H9 (cell line): Measurements from ENCODE around the gene HTRA3. TPM values are rescaled to one million over a fixed set of nuclear protein-coding genes. Genes with fewer than 3 reads are reported as not detected.

Experiments used
- DNase-seq: peaks from one replicate; pipeline ENCODE4 v3.0.0-alpha.2; 2017
- H2AFZ ChIP-seq: one replicate; pipeline ENCODE4 v1.6.1; 2013; ENCODE audit warnings: mild to moderate bottlenecking, low read length, control low read depth, moderate library complexity
- H2AK5ac ChIP-seq: 2 replicates; pipeline ENCODE4 v1.6.1; 2013; ENCODE audit warnings: low read length, control low read depth, mixed read lengths; ENCODE audit not compliant: insufficient read length
- H2BK120ac ChIP-seq: one replicate; pipeline ENCODE4 v1.6.1; 2013; ENCODE audit warnings: low read depth, mild to moderate bottlenecking, low read length, control low read depth, inconsistent platforms; ENCODE audit not compliant: poor library complexity, severe bottlenecking
- H2BK12ac ChIP-seq: 2 replicates; pipeline ENCODE4 v1.6.1; 2013; ENCODE audit warnings: low read length, control low read depth, mixed read lengths, low read depth; ENCODE audit not compliant: insufficient read length
- H2BK15ac ChIP-seq: 2 replicates; pipeline ENCODE4 v1.6.1; 2013; ENCODE audit warnings: low read depth, low read length, control low read depth
- H2BK20ac ChIP-seq: one replicate; pipeline ENCODE4 v1.6.1; 2013; ENCODE audit warnings: low read depth, mild to moderate bottlenecking, low read length, control low read depth, inconsistent platforms; ENCODE audit not compliant: poor library complexity, severe bottlenecking
- H2BK5ac ChIP-seq: 2 replicates; pipeline ENCODE4 v1.6.1; 2013; ENCODE audit warnings: low read length, control low read depth, mixed read lengths; ENCODE audit not compliant: insufficient read length
- H3K14ac ChIP-seq: 2 replicates; pipeline ENCODE4 v1.6.1; 2013; ENCODE audit warnings: low read length, control low read depth; ENCODE audit not compliant: insufficient read depth
- H3K18ac ChIP-seq: 2 replicates; pipeline ENCODE4 v1.6.1; 2013; ENCODE audit warnings: low read depth, mild to moderate bottlenecking, mixed read lengths, low read length, control low read depth; ENCODE audit not compliant: insufficient read length
- H3K23ac ChIP-seq: 2 replicates; pipeline ENCODE4 v1.6.1; 2013; ENCODE audit warnings: low read length, control low read depth, mixed read lengths, low read depth; ENCODE audit not compliant: insufficient read length
- H3K23me2 ChIP-seq: 2 replicates; pipeline ENCODE4 v1.6.1; 2013; ENCODE audit warnings: low read depth, mild to moderate bottlenecking, mixed read lengths, low read length, control low read depth; ENCODE audit not compliant: insufficient read length, poor library complexity, severe bottlenecking
- H3K27ac ChIP-seq: 2 replicates; pipeline ENCODE4 v1.5.1; 2013; ENCODE audit warnings: low read length, control low read depth, mixed read lengths, low read depth; ENCODE audit not compliant: insufficient read length
- H3K27me3 ChIP-seq: 2 replicates; pipeline ENCODE4 v1.6.1; 2013; ENCODE audit warnings: low read length, control low read depth, inconsistent platforms; ENCODE audit not compliant: insufficient read depth
- H3K4ac ChIP-seq: 2 replicates; pipeline ENCODE4 v1.6.1; 2013; ENCODE audit warnings: low read depth, mild to moderate bottlenecking, control low read depth, inconsistent platforms, low read length, moderate library complexity
- H3K4me1 ChIP-seq: 2 replicates; pipeline ENCODE4 v1.6.1; 2013; ENCODE audit warnings: low read length, control low read depth, inconsistent platforms; ENCODE audit not compliant: insufficient read depth
- H3K4me2 ChIP-seq: 2 replicates; pipeline ENCODE4 v1.6.1; 2013; ENCODE audit warnings: low read length, control low read depth, mixed read lengths; ENCODE audit not compliant: insufficient read length, insufficient read depth
- H3K56ac ChIP-seq: 2 replicates; pipeline ENCODE4 v1.6.1; 2013; ENCODE audit warnings: low read depth, mild to moderate bottlenecking, mixed read lengths, low read length, control low read depth; ENCODE audit not compliant: insufficient read length
- H3K79me1 ChIP-seq: 2 replicates; pipeline ENCODE4 v1.6.1; 2013; ENCODE audit warnings: low read depth, mild to moderate bottlenecking, moderate library complexity, low read length, control low read depth, inconsistent platforms; ENCODE audit not compliant: insufficient read depth, poor library complexity, severe bottlenecking
- H3K79me2 ChIP-seq: 2 replicates; pipeline ENCODE4 v1.6.1; 2013; ENCODE audit warnings: low read length, control low read depth, inconsistent platforms; ENCODE audit not compliant: insufficient read depth
- H3K9ac ChIP-seq: 2 replicates; pipeline ENCODE4 v1.6.1; 2013; ENCODE audit warnings: low read length, control low read depth, mixed read lengths; ENCODE audit not compliant: insufficient read length; ENCODE audit errors: extremely low read depth
- H3K9me3 ChIP-seq: one replicate; pipeline ENCODE4 v1.6.1; 2013; ENCODE audit warnings: low read depth, low read length, inconsistent platforms; ENCODE audit not compliant: control insufficient read depth
- H3T11ph ChIP-seq: one replicate; pipeline ENCODE4 v1.6.1; 2013; ENCODE audit warnings: mild to moderate bottlenecking, low read length, control low read depth, inconsistent platforms
- H4K20me1 ChIP-seq: one replicate; pipeline ENCODE4 v1.6.1; 2013; ENCODE audit not compliant: control insufficient read depth, insufficient read length, insufficient read depth
- H4K5ac ChIP-seq: 2 replicates; pipeline ENCODE4 v1.6.1; 2013; ENCODE audit warnings: low read depth, mild to moderate bottlenecking, mixed read lengths, low read length, control low read depth; ENCODE audit not compliant: insufficient read length
- H4K8ac ChIP-seq: replicated peaks from 2 replicates; pipeline ENCODE4 v1.6.1; 2013; ENCODE audit warnings: low read length, control low read depth, mixed read lengths, low read depth; ENCODE audit not compliant: insufficient read length
- H4K91ac ChIP-seq: 2 replicates; pipeline ENCODE4 v1.6.1; 2013; ENCODE audit warnings: low read depth, mild to moderate bottlenecking, moderate library complexity, mixed read lengths, low read length, control low read depth; ENCODE audit not compliant: insufficient read length
- H3K27ac Mint-ChIP-seq, 3 experiments: 2 replicates in 2 of 3; 3 replicates in 1 of 3; pipeline ENCODE4 v1.8.0; 2020 to 2021; ENCODE audit warnings: mixed read lengths in 3 of 3, mild to moderate bottlenecking in 1 of 3, moderate library complexity in 1 of 3
- H3K27me3 Mint-ChIP-seq: 2 replicates; pipeline ENCODE4 v1.8.0; 2021; ENCODE audit warnings: low read depth, mild to moderate bottlenecking, moderate library complexity, mixed read lengths
- H3K36me3 Mint-ChIP-seq, 3 experiments: 2 replicates in 2 of 3; 3 replicates in 1 of 3; pipeline ENCODE4 v1.8.0; 2020 to 2021; ENCODE audit warnings: low read depth in 3 of 3, mixed read lengths in 3 of 3; ENCODE audit not compliant: insufficient read depth in 1 of 3
- H3K4me1 Mint-ChIP-seq, 2 experiments: 2 replicates each; pipeline ENCODE4 v1.8.0; 2020; ENCODE audit warnings: mixed read lengths in 2 of 2
- H3K4me3 Mint-ChIP-seq, 2 experiments: 2 replicates in 1 of 2; 3 replicates in 1 of 2; pipeline ENCODE4 v1.8.0; 2020 to 2021; ENCODE audit warnings: mild to moderate bottlenecking in 2 of 2, mixed read lengths in 2 of 2, moderate library complexity in 1 of 2
- H3K9me3 Mint-ChIP-seq, 2 experiments: 2 replicates in 1 of 2; 3 replicates in 1 of 2; pipeline ENCODE4 v1.8.0; 2020; ENCODE audit warnings: mild to moderate bottlenecking in 2 of 2, mixed read lengths in 2 of 2, moderate library complexity in 1 of 2
- CTCF ChIP-seq: fragments of 200-600 bp; sonication (generic); conservative IDR thresholded peaks from 3 replicates; pipeline ENCODE4 v1.8.0; 2021; ENCODE audit warnings: antibody characterized with exemption, mild to moderate bottlenecking
- WGBS: extraction: QIAGEN DNeasy Blood & Tissue Kit; methylation state at CpG from one replicate; pipeline ENCODE4 v1.1.7; 2013; ENCODE audit warnings: missing lambda C conversion rate, low lambda C conversion rate, mixed read lengths; ENCODE audit not compliant: insufficient read length; ENCODE audit errors: extremely low coverage; 5-methylcytosine and 5-hydroxymethylcytosine counted together
- total RNA-seq: library from RNA; stranded (reverse); gene quantifications from 2 replicates; pipeline ENCODE4 v1.2.1, GENCODE V29; 2021

Gene HTRA3
- total RNA-seq, 1 experiment from 2014 or later, result 3.0 TPM

- Histone ChIP-seq H4K91ac (no peak overlapping the region), H3K23ac (no peak overlapping the region), H4K8ac (no peak overlapping the region), H3K27ac (no peak overlapping the region), H3K79me1 (no peaks in the 10 kb centered on the region), H4K20me1 (no peaks in the 10 kb centered on the region), H3K9ac (no peak overlapping the region), H2AFZ (no peak overlapping the region), H3K27me3 (peaks cover 9% of the 10 kb centered on the region; the same call in 1 of the 2 replicates), H3K4me2 (peak overlapping the region; percentile 5), H2BK120ac (no peak overlapping the region), H3K4ac (no peak overlapping the region), H2AK5ac (no peak overlapping the region), H2BK15ac (no peak overlapping the region), H3K23me2 (peaks cover 4% of the 10 kb centered on the region), H3T11ph (no peak overlapping the region), H3K56ac (no peak overlapping the region), H3K4me1 (no peaks in the 10 kb centered on the region), H3K79me2 (no peaks in the 10 kb centered on the region), H2BK5ac (no peak overlapping the region), H3K18ac (no peak overlapping the region), H3K14ac (no peak overlapping the region), H4K5ac (no peak overlapping the region), H2BK12ac (no peak overlapping the region), H3K9me3 (no peaks in the 10 kb centered on the region), H2BK20ac (no peak overlapping the region)
- H3K4me1 Mint-ChIP-seq, result peaks cover 0 to 12% of the 10 kb centered on the region in 2 experiments; a peak in 2 of 4 replicates
- no peaks in the 10 kb centered on the region; a peak in 1 of 7 replicates for H3K36me3 Mint-ChIP-seq
- H3K9me3 Mint-ChIP-seq, result no peaks in the 10 kb centered on the region
- no peak overlapping the region for H3K27ac Mint-ChIP-seq
- no peak for DNase-seq
- no CpG with 5 or more reads among the region's 11 CpGs for WGBS
- peak overlapping the region; percentile 35 to 67 for H3K4me3 Mint-ChIP-seq
- H3K27me3 Mint-ChIP-seq, result peaks cover 38% of the 10 kb centered on the region
- TF ChIP-seq CTCF, result no peak
These were observed 841 bp downstream of the HTRA3 start for GRCh38 chr4:8270418-8270771.
